HG03103 (cell line): ENCODE data around the gene BACE1.
"Not testable (repeated sequence)": the region's sequence is repeated elsewhere in the genome, so short reads cannot be mapped to it uniquely, and the experiment has no call there.

ENCODE experiments used
- ATAC-seq: cut with Tn5 transposase; IDR thresholded peaks from one replicate; pipeline ENCODE4 v1.9.1; 2021; ENCODE audit warnings: low read depth; ENCODE audit not compliant: unreplicated experiment

Gene BACE1

GRCh38 chr11:117316197-117316961 lies at the start of gene BACE1:
Gene BACE1, minus strand, starts transcription at chr11:117316256. Its CDS starts 461 bp downstream, at chr11:117315795.
- ATAC-seq, result no peak

DNA sequence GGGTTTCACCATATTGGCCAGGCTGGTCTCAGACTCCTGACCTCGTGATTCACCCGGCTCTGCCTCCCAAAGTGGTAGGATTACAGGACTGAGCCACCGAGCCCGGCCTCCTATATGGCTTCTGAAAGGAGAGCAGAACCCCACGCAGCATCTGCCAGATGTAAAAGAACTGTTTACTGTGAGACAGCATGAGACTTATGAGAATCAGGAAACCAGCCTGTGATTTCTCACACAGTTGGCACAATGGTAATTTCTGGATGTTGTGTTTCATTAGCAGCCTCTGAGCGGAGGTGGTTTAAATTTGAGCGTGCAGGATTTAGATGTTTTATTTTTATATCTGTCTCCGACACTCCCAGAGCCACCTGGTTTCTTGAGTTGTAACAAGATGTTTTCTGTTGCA lies 45.4 kb upstream of the BACE1 start:
- no peak for ATAC-seq

- ATAC-seq, result no peak
Measured at GRCh38 chr11:117356126-117356890, 40.3 kb upstream of the BACE1 start.

DNA sequence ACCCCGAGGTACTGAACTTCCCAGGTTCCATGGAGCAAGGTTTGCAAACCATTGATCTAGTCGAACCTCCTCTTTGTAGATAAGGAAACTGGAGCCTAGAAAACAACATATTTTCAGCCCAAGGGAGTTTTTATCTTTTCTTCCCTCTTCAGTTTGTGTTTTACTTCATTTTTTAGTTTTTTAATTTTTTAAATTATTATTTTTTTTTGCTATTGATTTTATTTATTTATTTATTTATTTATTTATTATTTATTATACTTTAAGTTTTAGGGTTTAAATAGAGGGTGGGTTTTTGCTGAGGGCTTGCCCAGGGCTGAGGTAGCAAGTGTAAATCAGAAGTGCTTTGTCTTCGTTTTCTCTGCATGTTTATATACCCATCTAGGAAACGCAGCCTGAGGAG lies 38.5 kb upstream of the BACE1 start:
- ATAC-seq, result no peak

GRCh38 chr11:117345039-117345438 lies 29.0 kb upstream of the BACE1 start:
- ATAC-seq, result no peak

GRCh38 chr11:117337076-117337475 lies 21.0 kb upstream of the BACE1 start:
- no peak for ATAC-seq

DNA sequence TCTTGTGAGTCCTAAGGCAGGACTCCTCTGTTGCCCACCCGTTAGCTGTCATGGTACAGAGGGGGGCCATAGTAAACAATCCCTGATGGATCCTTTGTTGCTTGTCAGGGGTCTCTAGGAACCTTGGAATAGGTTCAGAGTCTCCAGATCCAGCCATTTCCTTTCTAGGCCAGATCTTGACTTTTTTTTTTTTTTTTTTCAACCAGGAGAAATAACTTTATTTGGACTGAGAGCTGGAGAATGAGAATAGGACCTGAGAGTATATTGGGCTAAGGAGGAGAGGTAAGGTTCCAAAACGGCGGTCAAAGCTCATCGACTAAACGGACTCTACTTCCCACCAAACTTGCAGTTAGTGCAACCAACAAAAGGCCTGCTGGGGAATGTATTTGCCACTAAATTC lies 19.3 kb upstream of the BACE1 start:
- no peak for ATAC-seq

DNA sequence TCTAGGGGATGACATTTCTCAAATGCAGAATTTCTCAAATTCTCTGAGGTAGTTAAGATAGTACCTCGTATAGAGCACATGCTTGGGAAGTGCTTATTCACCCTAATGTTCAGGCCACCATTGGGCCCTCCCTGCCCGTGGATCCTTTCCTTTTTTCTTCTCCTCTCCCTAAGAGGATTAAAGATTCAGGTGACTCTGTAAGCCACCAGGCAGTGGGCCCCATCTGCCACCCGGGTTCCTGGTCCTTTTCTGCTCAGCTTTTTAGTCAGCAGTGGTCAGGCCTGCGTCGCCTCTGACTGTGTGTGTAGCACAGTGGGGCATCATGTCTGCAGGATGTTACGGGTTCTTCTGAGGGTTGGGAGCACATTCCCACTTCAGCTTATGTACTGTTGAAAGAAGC lies 18.8 kb upstream of the BACE1 start:
- ATAC-seq, result no peak

GRCh38 chr11:117333917-117334316 lies 17.9 kb upstream of the BACE1 start:
- ATAC-seq, result no peak

DNA sequence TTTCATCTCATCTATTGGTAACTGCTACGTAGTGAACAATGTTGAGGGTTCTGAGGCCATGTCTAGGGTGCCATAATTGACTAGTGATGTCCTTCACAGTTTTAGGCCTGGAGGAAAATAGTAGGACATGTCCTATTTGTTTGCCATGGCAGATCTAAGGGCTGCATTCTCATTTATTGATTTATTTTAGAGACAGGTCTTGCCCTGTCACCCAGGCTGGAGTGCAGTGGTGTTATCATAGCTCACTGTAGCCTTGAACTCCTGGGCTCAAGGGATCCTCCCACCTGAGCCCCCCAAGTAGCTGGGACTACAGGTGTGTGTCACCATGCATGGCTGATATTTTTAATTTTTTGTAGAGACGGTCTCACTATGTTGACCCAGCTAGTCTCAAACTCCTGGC lies 16.8 kb upstream of the BACE1 start:
- no peak for ATAC-seq

DNA sequence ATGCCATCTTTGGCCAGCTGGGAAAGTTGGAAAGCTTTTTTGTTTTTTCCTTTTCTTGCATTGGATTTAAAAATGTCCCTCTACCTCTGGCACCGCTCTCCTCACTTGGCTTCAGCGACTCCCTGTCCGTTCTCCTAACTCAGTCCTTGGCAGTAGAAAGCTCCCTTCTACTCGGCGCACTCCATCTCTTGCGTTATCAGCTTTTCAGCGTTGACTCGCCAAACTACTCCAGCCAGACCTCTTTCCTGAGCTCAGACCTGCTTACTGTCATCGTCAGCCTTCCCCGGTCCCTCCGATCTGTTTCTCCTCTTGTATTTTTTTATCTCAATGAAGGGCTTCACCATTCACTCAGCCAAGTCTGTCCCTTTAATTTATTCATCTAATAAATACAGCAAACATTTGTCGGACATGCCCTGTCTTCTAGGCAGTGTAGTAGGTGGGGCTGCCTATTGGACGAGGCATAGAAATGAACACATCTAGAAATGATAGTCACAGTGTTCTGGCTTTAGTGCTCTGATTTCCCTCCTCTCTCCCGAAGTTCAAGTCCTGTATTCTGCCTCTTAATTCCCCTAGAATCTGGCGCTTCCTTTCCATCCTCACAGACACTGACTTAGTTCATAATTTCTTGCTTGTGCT lies 12.4 kb upstream of the BACE1 start:
- ATAC-seq, result no peak

DNA sequence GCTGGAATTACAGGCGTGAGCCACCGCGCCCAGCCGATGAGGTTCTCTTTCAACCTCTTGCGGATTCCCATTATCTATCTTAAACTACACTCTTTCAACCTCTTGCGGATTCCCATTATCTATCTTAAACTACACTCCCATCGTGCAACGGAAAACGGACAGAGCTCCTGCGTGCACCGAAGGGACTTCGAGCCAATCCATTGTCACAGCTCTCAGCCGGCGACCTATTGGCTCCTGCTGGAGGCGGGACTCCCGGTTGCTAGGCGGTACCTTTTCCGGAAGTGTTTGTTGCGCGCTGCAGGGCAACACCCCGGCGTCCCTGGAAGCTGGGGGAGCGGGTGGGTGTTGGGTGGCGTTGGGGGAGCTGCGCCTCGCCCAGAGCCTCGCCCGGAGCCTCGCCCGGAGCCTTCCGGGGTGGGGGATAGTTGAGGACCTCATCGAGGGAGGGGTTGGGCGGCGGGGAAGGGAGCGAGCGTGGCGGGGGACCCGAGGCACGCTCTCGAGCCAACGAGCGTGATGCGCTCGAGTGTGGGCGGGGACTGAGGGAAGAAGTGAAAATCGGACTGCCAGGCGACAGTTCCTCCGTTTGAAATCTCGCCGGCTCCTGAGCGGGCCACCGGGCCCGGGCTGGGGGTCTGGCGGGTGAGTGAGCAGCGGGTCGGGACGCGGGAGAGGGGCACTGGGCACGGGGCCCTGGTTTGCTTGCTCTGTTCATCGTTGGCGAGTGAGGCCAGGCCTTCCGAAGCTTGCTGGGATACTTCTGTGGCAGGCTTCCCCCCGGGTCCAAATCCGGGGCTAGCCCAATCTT lies 11.7 kb upstream of the BACE1 start, which contains the start of gene CEP164:
CEP164 (plus strand) TSS at position 288 of the 808 bp plus-strand sequence. CDS start 10,733 bp downstream, outside the sequence.
- peak; percentile 92 for ATAC-seq

GRCh38 chr11:117327255-117327566 lies 11.2 kb upstream of the BACE1 start:
- not testable (repeated sequence) for ATAC-seq

DNA sequence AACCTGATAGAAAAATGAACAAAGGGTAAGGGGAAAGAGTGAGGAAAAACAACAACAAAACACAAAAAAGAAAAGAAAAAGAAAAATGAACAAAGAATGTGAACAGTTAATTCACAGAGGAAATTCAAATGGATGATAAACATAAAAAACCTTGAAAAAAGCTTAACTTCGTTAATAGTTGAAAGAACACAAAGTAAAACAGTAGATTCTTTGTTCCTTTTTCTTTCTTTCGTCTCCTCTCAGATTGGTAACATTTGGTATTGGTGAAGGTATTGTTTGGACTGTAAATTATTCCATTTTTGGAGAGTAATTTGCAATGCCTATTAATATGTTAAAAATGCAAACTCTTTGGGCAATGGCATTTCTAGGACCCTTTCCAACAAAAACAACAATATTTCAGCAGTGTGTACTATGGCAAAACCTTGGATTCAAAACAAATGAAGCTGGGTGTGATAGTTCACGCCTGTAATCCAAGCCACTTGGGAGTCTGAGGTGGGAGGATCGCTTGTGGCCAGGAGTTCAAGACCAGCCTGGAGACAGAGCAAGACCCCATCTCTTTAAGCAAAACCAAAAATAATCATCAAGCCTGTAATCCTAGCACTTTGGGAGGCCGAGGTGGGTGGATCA lies 3.3 kb upstream of the BACE1 start:
- ATAC-seq, result no peak

DNA sequence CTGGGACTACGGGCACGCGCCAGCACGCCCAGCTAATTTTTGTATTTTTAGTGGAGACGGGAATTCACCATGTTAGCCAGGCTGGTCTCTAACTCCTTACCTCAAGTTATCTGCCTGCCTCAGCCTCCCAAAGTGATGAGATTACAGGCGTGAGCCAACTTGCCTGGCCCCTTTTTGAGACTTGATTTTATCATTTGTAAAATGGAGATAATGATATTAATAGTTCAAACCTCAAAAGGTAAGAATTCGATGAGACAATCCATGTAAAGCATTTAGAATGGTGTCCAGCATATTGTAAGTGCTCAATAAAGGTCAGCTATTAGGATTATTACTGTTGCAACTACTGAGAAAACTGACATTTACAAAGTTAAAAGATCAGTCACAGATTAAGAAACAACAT lies 2.7 kb upstream of the BACE1 start:
- no peak for ATAC-seq

- no peak for ATAC-seq
Measured at GRCh38 chr11:117315285-117316196, 515 bp downstream of the BACE1 start.

- no peak for ATAC-seq
Measured at GRCh38 chr11:117314840-117315239, 1.2 kb downstream of the BACE1 start.

- ATAC-seq, result no peak
Measured at GRCh38 chr11:117313828-117314768, 2.0 kb downstream of the BACE1 start.
